ENCODE results near the gene LRCH1. TPM values are rescaled to one million over a fixed set of nuclear protein-coding genes. Genes with fewer than 3 reads are reported as not detected.

Gene LRCH1
- total RNA-seq, 1 donor from 2014 or later: 29.6 TPM

DNA sequence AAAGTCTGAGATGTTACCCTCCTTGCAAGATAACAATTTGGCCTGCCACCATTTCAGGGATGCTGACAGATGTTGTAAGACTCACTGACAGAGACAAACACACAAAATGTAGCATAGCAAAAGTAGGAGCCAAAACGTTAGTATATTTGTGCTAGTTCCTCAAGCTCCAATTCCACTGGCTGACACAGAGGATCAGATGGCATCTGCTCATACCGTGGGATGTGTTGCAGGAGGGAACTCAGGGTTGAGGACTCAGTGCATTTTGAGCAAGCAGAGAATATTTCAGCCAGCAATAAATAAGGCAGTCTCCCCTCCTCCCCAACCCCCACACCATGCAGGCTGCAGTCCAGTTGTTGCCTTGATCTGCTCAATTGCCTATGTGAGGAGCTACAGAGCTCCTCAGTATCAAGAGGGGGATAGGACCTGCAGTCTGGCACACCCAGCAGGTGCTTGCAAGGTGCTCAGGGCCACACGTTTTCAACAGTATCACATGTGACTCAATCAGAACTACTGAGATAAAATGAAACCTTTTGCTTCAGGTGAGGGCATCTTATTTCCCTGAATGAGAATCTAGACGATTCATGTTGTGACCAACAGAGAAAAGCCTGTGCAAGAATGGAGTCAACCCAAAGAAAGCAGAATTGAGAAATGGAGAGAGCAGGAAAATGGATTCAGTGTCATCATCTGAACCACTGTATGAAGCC, 23.6 kb upstream of the LRCH1 start:
- no peak for DNase-seq (ENCODE audit: low spot score in 2 of 2, unreplicated experiment in 2 of 2)
- no peaks in the 10 kb centered on the region for H3K27me3 Mint-ChIP-seq (ENCODE audit: low read depth)
- no peak overlapping the region for H3K27ac Mint-ChIP-seq
- H3K36me3 Mint-ChIP-seq: no peaks in the 10 kb centered on the region
- H3K9me3 Mint-ChIP-seq: no peaks in the 10 kb centered on the region
- H3K4me1 Mint-ChIP-seq: peaks cover 38% of the 10 kb centered on the region
- H3K4me3 Mint-ChIP-seq: no peak overlapping the region
- TF ChIP-seq, protein P1, sequence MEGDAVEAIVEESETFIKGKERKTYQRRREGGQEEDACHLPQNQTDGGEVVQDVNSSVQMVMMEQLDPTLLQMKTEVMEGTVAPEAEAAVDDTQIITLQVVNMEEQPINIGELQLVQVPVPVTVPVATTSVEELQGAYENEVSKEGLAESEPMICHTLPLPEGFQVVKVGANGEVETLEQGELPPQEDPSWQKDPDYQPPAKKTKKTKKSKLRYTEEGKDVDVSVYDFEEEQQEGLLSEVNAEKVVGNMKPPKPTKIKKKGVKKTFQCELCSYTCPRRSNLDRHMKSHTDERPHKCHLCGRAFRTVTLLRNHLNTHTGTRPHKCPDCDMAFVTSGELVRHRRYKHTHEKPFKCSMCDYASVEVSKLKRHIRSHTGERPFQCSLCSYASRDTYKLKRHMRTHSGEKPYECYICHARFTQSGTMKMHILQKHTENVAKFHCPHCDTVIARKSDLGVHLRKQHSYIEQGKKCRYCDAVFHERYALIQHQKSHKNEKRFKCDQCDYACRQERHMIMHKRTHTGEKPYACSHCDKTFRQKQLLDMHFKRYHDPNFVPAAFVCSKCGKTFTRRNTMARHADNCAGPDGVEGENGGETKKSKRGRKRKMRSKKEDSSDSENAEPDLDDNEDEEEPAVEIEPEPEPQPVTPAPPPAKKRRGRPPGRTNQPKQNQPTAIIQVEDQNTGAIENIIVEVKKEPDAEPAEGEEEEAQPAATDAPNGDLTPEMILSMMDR (IDR thresholded peaks at IDR 0.05; ENCODE audit: unreplicated experiment): no peak

DNA sequence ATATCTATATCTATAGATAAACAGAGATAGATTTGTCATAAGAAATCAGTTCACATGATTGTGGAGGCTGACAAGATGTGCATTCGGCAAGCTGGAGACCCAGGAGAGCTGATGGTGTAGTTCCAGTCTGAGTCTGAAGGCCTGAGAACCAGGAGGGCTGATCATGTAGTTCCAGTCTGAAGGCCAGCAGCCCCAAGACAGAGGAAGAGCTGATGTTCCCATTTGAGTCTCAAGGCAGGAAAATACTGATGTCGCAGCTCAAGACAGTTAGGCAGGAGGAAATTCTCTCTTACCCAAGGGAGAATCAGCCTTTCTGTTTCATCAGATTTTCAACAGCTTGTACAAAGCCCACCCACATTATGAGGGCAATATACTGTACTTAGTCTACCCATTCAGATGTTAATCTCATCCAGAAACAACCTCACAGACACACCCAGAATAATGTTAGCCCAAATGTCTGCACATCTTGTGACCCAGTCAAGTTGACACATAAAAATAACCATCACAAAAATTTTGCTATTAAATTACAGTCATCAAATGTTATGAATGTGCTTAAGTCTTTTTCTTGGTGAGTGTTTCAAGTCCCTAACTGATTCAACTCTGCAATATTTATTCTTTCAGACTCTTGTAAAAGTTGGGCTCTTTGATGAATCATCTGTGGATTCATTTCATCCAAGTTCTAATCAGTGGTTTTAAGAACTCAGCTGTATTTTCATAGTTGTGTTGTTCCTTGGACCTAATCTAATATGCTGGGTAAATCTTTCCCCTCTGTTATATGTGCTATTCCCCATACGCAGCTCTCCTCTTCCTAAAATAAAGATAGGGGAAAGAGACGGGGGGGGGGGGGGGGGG, 22.7 kb upstream of the LRCH1 start:
- Mint-ChIP-seq H3K4me1 (peaks cover 38% of the 10 kb centered on the region), H3K9me3 (no peaks in the 10 kb centered on the region), H3K36me3 (no peaks in the 10 kb centered on the region), H3K4me3 (no peak overlapping the region), H3K27ac (peak overlapping the region; percentile 35), H3K27me3 (ENCODE audit: low read depth) (no peaks in the 10 kb centered on the region)
- no peak for DNase-seq (ENCODE audit: low spot score in 2 of 2, unreplicated experiment in 2 of 2)
- TF ChIP-seq, protein P1 (IDR thresholded peaks at IDR 0.05; ENCODE audit: unreplicated experiment): no peak

DNA sequence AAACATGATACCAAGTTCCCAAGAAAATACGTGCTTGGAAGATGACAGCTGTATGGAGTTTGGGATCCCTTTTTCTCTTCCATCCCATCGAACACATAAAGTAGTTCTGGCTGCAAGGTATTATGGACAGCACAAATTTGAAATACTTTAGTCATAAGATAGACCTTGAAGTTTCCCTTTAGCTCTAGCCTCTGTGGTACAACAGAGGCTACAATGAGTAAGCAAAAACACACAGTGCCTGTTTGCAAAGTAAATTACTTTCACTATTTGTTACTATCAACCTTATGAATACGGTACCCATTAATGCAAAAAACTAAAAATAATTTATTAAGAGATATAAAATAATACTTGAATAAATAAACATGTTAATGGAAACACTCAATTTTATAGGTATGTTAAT, 21.0 kb upstream of the LRCH1 start:
- H3K9me3 Mint-ChIP-seq: no peaks in the 10 kb centered on the region
- H3K4me3 Mint-ChIP-seq: no peak overlapping the region
- no peak for DNase-seq (ENCODE audit: low spot score in 2 of 2, unreplicated experiment in 2 of 2)
- TF ChIP-seq, protein P1 (IDR thresholded peaks at IDR 0.05; ENCODE audit: unreplicated experiment): no peak
- H3K4me1 Mint-ChIP-seq: peaks cover 31% of the 10 kb centered on the region
- H3K27ac Mint-ChIP-seq: no peak overlapping the region
- no peaks in the 10 kb centered on the region for H3K36me3 Mint-ChIP-seq
- no peaks in the 10 kb centered on the region for H3K27me3 Mint-ChIP-seq (ENCODE audit: low read depth)

DNA sequence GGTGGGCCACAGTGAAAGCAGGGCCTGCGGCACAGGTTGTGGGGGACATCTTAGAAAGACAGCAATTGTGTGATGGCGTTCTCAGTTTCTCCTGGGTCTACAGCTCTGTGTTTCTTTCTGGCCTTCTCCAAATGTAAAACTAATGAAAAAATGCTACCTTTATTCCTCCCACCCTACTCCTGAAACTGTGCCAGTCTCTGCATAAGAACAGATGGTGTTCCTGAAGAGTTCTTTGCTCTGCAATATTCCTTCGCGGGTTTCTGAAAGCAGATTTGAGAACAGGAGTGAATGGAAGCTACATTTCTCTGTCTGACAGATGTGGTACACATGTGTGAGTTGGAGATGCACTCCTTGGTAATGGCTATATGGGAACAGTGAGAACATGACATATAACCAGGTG, 18.0 kb upstream of the LRCH1 start:
- TF ChIP-seq, protein P1 (IDR thresholded peaks at IDR 0.05; ENCODE audit: unreplicated experiment): no peak
- Mint-ChIP-seq H3K27ac (no peak overlapping the region), H3K27me3 (ENCODE audit: low read depth) (no peaks in the 10 kb centered on the region), H3K4me1 (peaks cover 27% of the 10 kb centered on the region), H3K4me3 (no peak overlapping the region), H3K9me3 (peaks cover 3% of the 10 kb centered on the region), H3K36me3 (no peaks in the 10 kb centered on the region)
- no peak for DNase-seq (ENCODE audit: low spot score in 2 of 2, unreplicated experiment in 2 of 2)

DNA sequence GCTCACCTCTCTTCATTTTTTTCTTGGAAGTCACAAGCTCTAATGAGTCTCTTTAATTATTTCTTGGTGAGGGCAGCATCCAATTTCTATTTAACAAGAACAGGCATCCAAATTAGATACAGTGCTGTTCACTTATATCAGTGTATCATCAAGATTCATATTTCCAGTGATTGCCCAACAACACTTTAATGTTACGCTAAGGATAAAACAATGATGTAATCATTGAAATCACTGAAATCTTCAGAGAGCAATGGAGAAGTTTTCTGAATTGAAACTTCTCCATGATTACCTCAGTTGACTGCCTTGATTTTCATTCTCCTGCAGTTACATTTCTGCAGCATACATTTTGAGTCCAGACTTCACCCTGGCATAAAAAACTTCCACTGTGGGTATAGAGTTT, 17.1 kb upstream of the LRCH1 start:
- no peaks in the 10 kb centered on the region for H3K27me3 Mint-ChIP-seq (ENCODE audit: low read depth)
- peak overlapping the region; percentile 95 for H3K27ac Mint-ChIP-seq
- H3K4me3 Mint-ChIP-seq: no peak overlapping the region
- peaks cover 3% of the 10 kb centered on the region for H3K9me3 Mint-ChIP-seq
- DNase-seq (ENCODE audit: low spot score in 2 of 2, unreplicated experiment in 2 of 2): no peak
- peaks cover 25% of the 10 kb centered on the region for H3K4me1 Mint-ChIP-seq
- no peaks in the 10 kb centered on the region for H3K36me3 Mint-ChIP-seq
- TF ChIP-seq, protein P1 (IDR thresholded peaks at IDR 0.05; ENCODE audit: unreplicated experiment): no peak
